ENCODE data around the gene TBC1D7. TPM values are rescaled to one million over a fixed set of nuclear protein-coding genes. Genes with fewer than 3 reads are reported as not detected.

TBC1D7 gene
- polyA plus RNA-seq, 1 of the 3 experiments (the other 2 are of a cell fraction): 25.2 TPM

DNA sequence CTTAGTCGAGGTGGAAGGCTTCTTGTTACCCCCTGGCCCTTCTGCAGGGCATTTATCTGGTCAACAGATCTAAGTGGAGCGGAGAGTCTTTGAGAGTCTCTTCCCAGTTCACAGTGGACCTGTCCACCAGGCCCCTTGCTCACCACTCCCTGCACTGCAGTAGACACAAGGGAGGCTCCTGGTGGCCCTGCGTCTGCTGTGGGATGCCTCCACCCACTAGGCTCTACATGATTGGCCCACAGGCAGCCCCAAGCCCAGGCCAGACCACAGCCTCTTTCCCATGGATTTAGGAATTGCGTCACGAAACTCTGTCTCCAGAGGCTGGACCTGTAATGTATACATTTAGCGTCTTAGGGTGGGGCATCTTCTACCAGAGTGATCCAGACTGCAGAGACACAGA lies 28.4 kb downstream of the TBC1D7 start:
- Histone ChIP-seq H3K4me1 (ENCODE audit: control insufficient read depth in 1 of 2, insufficient read depth in 2 of 2, low read depth in 1 of 2, low read length in 1 of 2) (peaks cover 0 to 26% of the 10 kb centered on the region in 2 experiments; a peak in 3 of 4 replicates), H3K9ac (no peak overlapping the region), H3K27me3 (ENCODE audit: insufficient read depth) (no peaks in the 10 kb centered on the region), H3K27ac (ENCODE audit: low read depth in 2 of 2, low read length in 1 of 2) (no peak overlapping the region), H3F3A (replicated peaks; ENCODE audit: insufficient read depth) (peaks cover 11% of the 10 kb centered on the region), H3K4me3 (ENCODE audit: low read depth in 2 of 2, low read length in 1 of 2) (no peak overlapping the region), H2AFZ (ENCODE audit: low read depth) (no peak overlapping the region), H4K20me1 (ENCODE audit: insufficient read depth) (no peaks in the 10 kb centered on the region), H3K4me2 (no peak overlapping the region), H3K9me3 (no peaks in the 10 kb centered on the region), H3K9me2 (no peaks in the 10 kb centered on the region), H3K36me3 (replicated peaks in 1 of 2; ENCODE audit: control insufficient read depth in 1 of 2, insufficient read depth in 2 of 2, low read length in 1 of 2) (peaks cover 15 to 50% of the 10 kb centered on the region in 2 experiments), H3K79me2 (ENCODE audit: insufficient read depth) (no peaks in the 10 kb centered on the region)
- no peak for TF ChIP-seq GATA2 (CRISPR knock-in tag; IDR thresholded peaks at IDR 0.05)
- TF ChIP-seq CHD2 (IDR thresholded peaks at IDR 0.05; ENCODE audit: low read length, partially characterized antibody): no peak
- TF ChIP-seq RXRA (IDR thresholded peaks at IDR 0.05; ENCODE audit: borderline replicate concordance, low read depth): no peak
- TF ChIP-seq MXI1 (IDR thresholded peaks at IDR 0.05; ENCODE audit: low read depth, low read length): no peak
- no peak for TF ChIP-seq MEF2A (IDR thresholded peaks at IDR 0.05; ENCODE audit: borderline replicate concordance, low read depth)
- no peak for TF ChIP-seq EP300 (IDR thresholded peaks at IDR 0.05; ENCODE audit: borderline replicate concordance in 1 of 2, low read depth in 1 of 2, low read length in 1 of 2)
- no peak for TF ChIP-seq PBX3 (IDR thresholded peaks at IDR 0.05)
- TF ChIP-seq SIN3A (IDR thresholded peaks at IDR 0.05; ENCODE audit: borderline replicate concordance, low read depth, low read length): no peak
- TF ChIP-seq RFX5 (IDR thresholded peaks at IDR 0.05; ENCODE audit: low read length): no peak
- TF ChIP-seq TAF1 (IDR thresholded peaks at IDR 0.05; ENCODE audit: borderline replicate concordance, low read depth, low read length): no peak
- TF ChIP-seq REST (IDR thresholded peaks at IDR 0.05; ENCODE audit: low read depth, low read length): no peak
- TF ChIP-seq, protein P1, sequence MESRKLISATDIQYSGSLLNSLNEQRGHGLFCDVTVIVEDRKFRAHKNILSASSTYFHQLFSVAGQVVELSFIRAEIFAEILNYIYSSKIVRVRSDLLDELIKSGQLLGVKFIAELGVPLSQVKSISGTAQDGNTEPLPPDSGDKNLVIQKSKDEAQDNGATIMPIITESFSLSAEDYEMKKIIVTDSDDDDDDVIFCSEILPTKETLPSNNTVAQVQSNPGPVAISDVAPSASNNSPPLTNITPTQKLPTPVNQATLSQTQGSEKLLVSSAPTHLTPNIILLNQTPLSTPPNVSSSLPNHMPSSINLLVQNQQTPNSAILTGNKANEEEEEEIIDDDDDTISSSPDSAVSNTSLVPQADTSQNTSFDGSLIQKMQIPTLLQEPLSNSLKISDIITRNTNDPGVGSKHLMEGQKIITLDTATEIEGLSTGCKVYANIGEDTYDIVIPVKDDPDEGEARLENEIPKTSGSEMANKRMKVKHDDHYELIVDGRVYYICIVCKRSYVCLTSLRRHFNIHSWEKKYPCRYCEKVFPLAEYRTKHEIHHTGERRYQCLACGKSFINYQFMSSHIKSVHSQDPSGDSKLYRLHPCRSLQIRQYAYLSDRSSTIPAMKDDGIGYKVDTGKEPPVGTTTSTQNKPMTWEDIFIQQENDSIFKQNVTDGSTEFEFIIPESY (IDR thresholded peaks at IDR 0.05; ENCODE audit: borderline replicate concordance, low read depth): no peak
- no peak for TF ChIP-seq JUND (IDR thresholded peaks at IDR 0.05)
- no peak for TF ChIP-seq ELF1 (IDR thresholded peaks at IDR 0.05)
- WGBS (ENCODE audit: low lambda C conversion rate): 88% methylated on average over 4 of the region's 6 CpGs
- POLR2A ChIA-PET: no interaction called here
- CTCF ChIA-PET: no interaction called here
- DNase-seq: no peak

Measured in SK-N-SH (cell line).